Measurements from ENCODE around the gene GPC5. TPM values are rescaled to one million over a fixed set of nuclear protein-coding genes. Genes with fewer than 3 reads are reported as not detected.

The GPC5 gene
- total and polyA plus RNA-seq, 2 of the 8 experiments (the other 6 are each of a cell fraction or from before 2014, with no cell fraction given) = 0.20 to 0.39 TPM

- no peak overlapping the region for H2BK20ac ChIP-seq (ENCODE audit: low read length)
- no peak overlapping the region for H2BK12ac ChIP-seq (ENCODE audit: low read depth, low read length)
- no peak overlapping the region for H2BK15ac ChIP-seq (ENCODE audit: low read length)
- no peak overlapping the region for H2BK5ac ChIP-seq (ENCODE audit: low read depth, low read length)
- H3K4ac ChIP-seq (replicated peaks; ENCODE audit: insufficient read length, low read depth, low read length) = no peak overlapping the region
- FAIRE-seq (no peak), DNase-seq (ENCODE audit: low read depth in 1 of 2, low spot score in 2 of 2) (no peak)
- H3K4me3 ChIP-seq (ENCODE audit: extremely low read depth in 1 of 4, insufficient read depth in 2 of 4, low read depth in 3 of 4, low read length in 4 of 4) = no peak overlapping the region
- no peak overlapping the region for H3K27ac ChIP-seq (ENCODE audit: low read depth, low read length)
- CTCF ChIA-PET (ENCODE audit: partially characterized antibody) = no interaction called here
- H4K8ac ChIP-seq (ENCODE audit: extremely low read depth, insufficient read depth, low read length) = no peak overlapping the region
- no peak overlapping the region for H2AFZ ChIP-seq (ENCODE audit: low read length)
- H3K4me2 ChIP-seq (ENCODE audit: insufficient read depth in 1 of 2, low read depth in 2 of 2, low read length in 2 of 2) = no peak overlapping the region; a peak in 1 of 4 replicates
- H2BK120ac ChIP-seq (replicated peaks; ENCODE audit: low read depth, low read length) = no peak overlapping the region
- H3K14ac ChIP-seq (ENCODE audit: insufficient read length) = no peak overlapping the region
- no peaks in the 10 kb centered on the region for H3K36me3 ChIP-seq (ENCODE audit: control insufficient read depth in 2 of 4, insufficient read depth in 4 of 4, low read length in 3 of 4)
- H4K5ac ChIP-seq (ENCODE audit: insufficient read length, low read depth, low read length) = no peak overlapping the region
- no peak overlapping the region for H4K91ac ChIP-seq (replicated peaks; ENCODE audit: insufficient read length, low read length)
- H4K20me1 ChIP-seq (replicated peaks in 1 of 2; ENCODE audit: control insufficient read depth in 1 of 2, insufficient read depth in 2 of 2, low read length in 2 of 2) = no peaks in the 10 kb centered on the region
- POLR2A ChIA-PET (ENCODE audit: partially characterized antibody) = no interaction called here
- no peak overlapping the region for H3K9ac ChIP-seq (replicated peaks in 1 of 4; ENCODE audit: extremely low read depth in 1 of 4, low read depth in 3 of 4, low read length in 3 of 4)
- no peaks in the 10 kb centered on the region for H3K79me1 ChIP-seq (ENCODE audit: low read depth, low read length)
- H3K56ac ChIP-seq (replicated peaks; ENCODE audit: insufficient read length, low read depth, low read length) = no peak overlapping the region
- H3K4me1 ChIP-seq (replicated peaks in 1 of 4; ENCODE audit: control insufficient read depth in 3 of 4, insufficient read depth in 4 of 4, low read length in 3 of 4) = peaks cover 0 to 5% (median 1%) of the 10 kb centered on the region in 4 experiments; a peak in 2 of 7 replicates
- H3K9me3 ChIP-seq (ENCODE audit: insufficient read depth in 2 of 2, low read depth in 1 of 2, low read length in 1 of 2) = peaks cover 0 to 2% of the 10 kb centered on the region in 2 experiments; a peak in 2 of 4 replicates
- no peaks in the 10 kb centered on the region for H3K23me2 ChIP-seq (ENCODE audit: low read depth, low read length)
- no peak overlapping the region for H2AK5ac ChIP-seq (ENCODE audit: low read depth, low read length)
- no peaks in the 10 kb centered on the region for H3K27me3 ChIP-seq (replicated peaks in 1 of 4; ENCODE audit: control insufficient read depth in 3 of 4, extremely low read depth in 1 of 4, insufficient read depth in 3 of 4, low read length in 3 of 4)
- no peak overlapping the region for H3K23ac ChIP-seq (ENCODE audit: insufficient read length)
- no peak overlapping the region for H3K18ac ChIP-seq (ENCODE audit: extremely low read depth, low read length)
- no peaks in the 10 kb centered on the region for H3K79me2 ChIP-seq (ENCODE audit: control insufficient read depth in 1 of 2, insufficient read depth in 2 of 2, low read length in 2 of 2)
- no peak for TF ChIP-seq ZNF274 (IDR thresholded peaks at IDR 0.05; ENCODE audit: borderline replicate concordance, extremely low read depth, low read length)
- no peak for TF ChIP-seq E2F6 (IDR thresholded peaks at IDR 0.05)
- no peak for TF ChIP-seq USF2 (IDR thresholded peaks at IDR 0.05; ENCODE audit: low read length)
- no peak for TF ChIP-seq CBX8 (IDR thresholded peaks at IDR 0.05; ENCODE audit: borderline replicate concordance, low read depth, low read length)
These were observed 122.5 kb downstream of the GPC5 start for GRCh38 chr13:91520952-91521351.

Measured in H1 (cell line).